Naive thymus-derived CD8-positive, alpha-beta T cell (primary cell): ENCODE results near the gene PRPF38B. TPM values are rescaled to one million over a fixed set of nuclear protein-coding genes. Genes with fewer than 3 reads are reported as not detected.

ENCODE experiments used
- ATAC-seq, 2 donors: fragments of 150-1000 bp; cut with Tn5 transposase in 1 of 2; sonication (Bioruptor Pico), chemical (Tn5 transposase) in 1 of 2; 1 replicate in 1 of 2; 2 replicates in 1 of 2; pipeline ENCODE4 v1.10.0; 2021; ENCODE audit warnings: mild to moderate bottlenecking in 2 of 2, moderate library complexity in 2 of 2
- POLR2A ChIA-PET: fragments of 350-600 bp; sonication (Branson Sonifier 250); formaldehyde crosslinking; loops from one replicate; lab custom pipeline; 2021; ENCODE audit warnings: antibody characterized with exemption; lab: Charles Lee
- DNase-seq, 10 donors: peaks; one replicate each; pipeline versions ENCODE4 v3.0.0 to v3.0.0-alpha.2; 2020 to 2022
- H3K27ac Mint-ChIP-seq, 10 donors: one replicate each; pipeline ENCODE4 v1.8.0; 2020 to 2022; ENCODE audit warnings: mild to moderate bottlenecking in 10 of 10, mixed read lengths in 10 of 10, moderate library complexity in 4 of 10, inconsistent platforms in 1 of 10
- H3K27me3 Mint-ChIP-seq, 5 donors: one replicate each; pipeline ENCODE4 v1.8.0; 2021 to 2022; ENCODE audit warnings: mixed read lengths in 5 of 5
- H3K36me3 Mint-ChIP-seq, 3 donors: one replicate each; pipeline ENCODE4 v1.8.0; 2020 to 2022; ENCODE audit warnings: mixed read lengths in 3 of 3, mild to moderate bottlenecking in 2 of 3, inconsistent platforms in 1 of 3
- H3K4me1 Mint-ChIP-seq, 4 donors: one replicate each; pipeline ENCODE4 v1.8.0; 2021 to 2022; ENCODE audit warnings: mixed read lengths in 4 of 4
- H3K4me3 Mint-ChIP-seq, 10 donors: one replicate each; pipeline ENCODE4 v1.8.0; 2020 to 2022; ENCODE audit warnings: mild to moderate bottlenecking in 10 of 10, mixed read lengths in 10 of 10, moderate library complexity in 6 of 10, inconsistent platforms in 1 of 10
- H3K9me3 Mint-ChIP-seq, 9 donors: one replicate each; pipeline ENCODE4 v1.8.0; 2020 to 2022; ENCODE audit warnings: mixed read lengths in 9 of 9, mild to moderate bottlenecking in 3 of 9, inconsistent platforms in 1 of 9, moderate library complexity in 1 of 9
- polyA plus RNA-seq, 3 donors: library from polyadenylated mRNA; unstranded; fragments of 300-500 nt; fragmentation: Illumina TruSeq; gene quantifications; one replicate each; pipeline ENCODE4 v1.2.3, GENCODE V29; 2021
- total RNA-seq, 8 experiments: library from RNA in 2 of 8; stranded (reverse) in 2 of 8; gene quantifications; one replicate each; pipeline ENCODE4 v1.2.3 and lab custom pipeline; 2021 to 2026

The PRPF38B gene
- total and polyA plus RNA-seq, 5 experiments from 2014 or later, result 18.9 to 146 (median 21.7) TPM

- POLR2A ChIA-PET, result interaction anchor here (9.8 kb wide), 1 partner anchor 13 kb away, joined by 122 read pairs; the partner anchor contains the start of gene PRPF38B
- DNase-seq (no peak), ATAC-seq (no peak)
- Mint-ChIP-seq H3K36me3 (peaks cover 0 to 7% (median 5%) of the 10 kb centered on the region in 3 donors), H3K27me3 (no peaks in the 10 kb centered on the region), H3K4me3 (no peak overlapping the region), H3K9me3 (no peaks in the 10 kb centered on the region), H3K27ac (peak overlapping the region in 2 of 10 donors; percentile 17 to 68), H3K4me1 (peaks cover 15 to 45% (median 33%) of the 10 kb centered on the region in 4 donors)
Measured at GRCh38 chr1:108706643-108707042, 14.5 kb downstream of the PRPF38B start.

- Mint-ChIP-seq H3K36me3 (no peaks in the 10 kb centered on the region), H3K27ac (peak overlapping the region in 6 of 10 donors; percentile 0 to 56 (median 23)), H3K27me3 (no peaks in the 10 kb centered on the region), H3K4me3 (peak overlapping the region in 2 of 10 donors; percentile 3 to 12), H3K9me3 (no peaks in the 10 kb centered on the region), H3K4me1 (peaks cover 15 to 29% (median 26%) of the 10 kb centered on the region in 4 donors)
- DNase-seq (peak; percentile 30 to 82 (median 60)), ATAC-seq (peak; percentile 84 to 89)
- POLR2A ChIA-PET, result interaction anchor here (1.3 to 9.8 kb wide), 3 partner anchors 11 to 48 kb away, joined by 5 to 122 read pairs (median 5); partner anchors contain the start of genes HENMT1 and PRPF38B
Measured at GRCh38 chr1:108708691-108709660, 16.9 kb downstream of the PRPF38B start.

- Mint-ChIP-seq H3K36me3 (no peaks in the 10 kb centered on the region), H3K4me1 (peaks cover 6 to 14% (median 10%) of the 10 kb centered on the region in 4 donors)
Measured at GRCh38 chr1:108712606-108713150, 20.6 kb downstream of the PRPF38B start, which contains the start of gene FNDC7. Gene FNDC7 (plus strand): TSS chr1:108712908. CDS start chr1:108712934, 26 bp downstream.

GRCh38 chr1:108715932-108716331 lies 23.8 kb downstream of the PRPF38B start:
- DNase-seq (no peak), ATAC-seq (no peak)
- Mint-ChIP-seq H3K4me3 (no peak overlapping the region), H3K9me3 (no peaks in the 10 kb centered on the region), H3K27me3 (peaks cover 0 to 12% (median 5%) of the 10 kb centered on the region in 5 donors), H3K4me1 (no peaks in the 10 kb centered on the region), H3K27ac (peak overlapping the region in 1 of 10 donors; percentile 35), H3K36me3 (no peaks in the 10 kb centered on the region)
- POLR2A ChIA-PET, result no interaction called here

More at GRCh38 chr1:108712606-108713150, 20.6 kb downstream of the PRPF38B start, which contains the start of gene FNDC7:
- no peak for DNase-seq
- H3K4me3 Mint-ChIP-seq, result no peak within 1 kb of the TSS
- no peak for ATAC-seq
- POLR2A ChIA-PET, result interaction anchor here (1.4 kb wide), 1 partner anchor 8 kb away, joined by 3 read pairs; no protein-coding TSS in a partner anchor
- H3K9me3 Mint-ChIP-seq, result no peaks in the 10 kb centered on the region
- H3K27ac Mint-ChIP-seq, result no peak within 1 kb of the TSS
- peaks cover 0 to 12% (median 5%) of the 10 kb centered on the region in 5 donors for H3K27me3 Mint-ChIP-seq

- DNase-seq, result no peak
- Mint-ChIP-seq H3K4me3 (no peak overlapping the region), H3K9me3 (no peaks in the 10 kb centered on the region), H3K27me3 (peaks cover 0 to 12% (median 5%) of the 10 kb centered on the region in 5 donors), H3K36me3 (no peaks in the 10 kb centered on the region), H3K27ac (no peak overlapping the region), H3K4me1 (no peaks in the 10 kb centered on the region)
- ATAC-seq, result no peak
- POLR2A ChIA-PET, result no interaction called here
Measured at GRCh38 chr1:108716437-108717230, 24.5 kb downstream of the PRPF38B start.

- Mint-ChIP-seq H3K36me3 (no peaks in the 10 kb centered on the region), H3K4me1 (no peaks in the 10 kb centered on the region), H3K4me3 (no peak overlapping the region), H3K27me3 (peaks cover 0 to 12% (median 5%) of the 10 kb centered on the region in 5 donors), H3K27ac (no peak overlapping the region), H3K9me3 (no peaks in the 10 kb centered on the region)
- POLR2A ChIA-PET, result interaction anchor here (0.6 kb wide), 1 partner anchor 25 kb away, joined by 3 read pairs; the partner anchor contains the start of gene PRPF38B
- no peak for ATAC-seq
- DNase-seq, result no peak
Measured at GRCh38 chr1:108717774-108718316, 25.7 kb downstream of the PRPF38B start.

- Mint-ChIP-seq H3K36me3 (no peaks in the 10 kb centered on the region), H3K27ac (no peak overlapping the region), H3K4me1 (no peaks in the 10 kb centered on the region), H3K4me3 (no peak overlapping the region), H3K27me3 (peaks cover 0 to 12% (median 5%) of the 10 kb centered on the region in 5 donors), H3K9me3 (no peaks in the 10 kb centered on the region)
- POLR2A ChIA-PET, result no interaction called here
- no peak for ATAC-seq
- no peak for DNase-seq
Measured at GRCh38 chr1:108718927-108719655, 27.0 kb downstream of the PRPF38B start.

- DNase-seq (no peak), ATAC-seq (no peak)
Measured at GRCh38 chr1:108719656-108720435, 27.7 kb downstream of the PRPF38B start.

GRCh38 chr1:108722292-108722691 lies 30.2 kb downstream of the PRPF38B start:
- Mint-ChIP-seq H3K36me3 (no peaks in the 10 kb centered on the region), H3K4me3 (no peak overlapping the region), H3K27ac (no peak overlapping the region), H3K27me3 (peaks cover 0 to 5% (median under 1%) of the 10 kb centered on the region in 5 donors), H3K9me3 (no peaks in the 10 kb centered on the region), H3K4me1 (no peaks in the 10 kb centered on the region)
- no peak for ATAC-seq
- DNase-seq, result no peak
- POLR2A ChIA-PET, result no interaction called here

More at GRCh38 chr1:108719656-108720435, 27.7 kb downstream of the PRPF38B start:
- H3K9me3 Mint-ChIP-seq, result no peaks in the 10 kb centered on the region
- H3K27me3 Mint-ChIP-seq, result peaks cover 0 to 12% (median 5%) of the 10 kb centered on the region in 5 donors
- H3K36me3 Mint-ChIP-seq, result no peaks in the 10 kb centered on the region
- H3K27ac Mint-ChIP-seq, result no peak overlapping the region
- no peak overlapping the region for H3K4me3 Mint-ChIP-seq
- POLR2A ChIA-PET, result no interaction called here
- no peaks in the 10 kb centered on the region for H3K4me1 Mint-ChIP-seq

- Mint-ChIP-seq H3K4me3 (no peak overlapping the region), H3K27me3 (peaks cover 0 to 7% (median 5%) of the 10 kb centered on the region in 5 donors), H3K9me3 (no peaks in the 10 kb centered on the region), H3K36me3 (no peaks in the 10 kb centered on the region), H3K27ac (no peak overlapping the region), H3K4me1 (no peaks in the 10 kb centered on the region)
- DNase-seq, result no peak
- POLR2A ChIA-PET, result no interaction called here
- ATAC-seq, result no peak
Measured at GRCh38 chr1:108725906-108726305, 33.8 kb downstream of the PRPF38B start.
